HG03342 (cell line): ENCODE data around the gene URAD.

Source experiments
- ATAC-seq: cut with Tn5 transposase; IDR thresholded peaks from one replicate; pipeline ENCODE4 v1.9.1; 2021; ENCODE audit warnings: mild to moderate bottlenecking, moderate library complexity; ENCODE audit not compliant: unreplicated experiment

Gene URAD

DNA sequence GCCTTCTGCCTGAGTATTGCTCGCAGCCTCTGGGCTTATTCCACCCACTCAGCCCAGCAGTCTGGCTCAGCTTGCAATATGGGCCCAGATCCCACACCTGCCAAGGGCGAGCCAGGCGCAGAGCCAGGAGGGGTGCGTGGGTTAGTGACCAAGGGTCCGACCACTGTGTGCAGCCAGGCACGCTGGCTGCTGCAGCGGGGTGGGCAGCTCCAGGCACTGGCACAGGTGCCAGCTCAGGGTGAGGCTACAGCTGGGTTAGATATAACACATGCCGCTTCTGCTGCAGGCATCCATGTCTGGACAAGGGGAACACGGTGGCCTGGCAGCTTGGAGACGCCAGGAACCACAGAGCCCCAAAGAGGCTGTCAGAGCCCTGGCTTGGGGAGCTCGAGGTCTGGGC, 12.6 kb upstream of the URAD start:
- no peak for ATAC-seq

DNA sequence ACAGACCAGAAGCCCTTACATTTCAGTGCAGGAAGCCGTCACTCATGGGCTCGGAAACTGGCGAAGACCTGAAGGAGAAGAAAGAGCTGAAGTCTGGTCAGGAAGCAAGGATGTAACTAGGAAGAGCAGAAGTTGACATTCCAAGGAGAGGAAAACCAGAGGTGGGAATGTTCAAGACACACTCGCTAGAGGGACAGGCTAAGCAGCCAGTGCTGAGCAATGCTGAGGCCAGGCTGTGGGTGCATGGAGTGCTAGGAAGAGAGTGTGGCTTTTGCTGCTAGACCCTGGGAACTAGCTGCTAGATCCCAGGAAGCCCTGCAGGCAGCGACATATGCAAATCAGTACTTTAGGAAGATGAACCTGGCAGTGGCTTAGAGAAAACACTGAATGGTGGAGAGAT, 12.1 kb upstream of the URAD start:
- no peak for ATAC-seq

- ATAC-seq = no peak
Observed at GRCh38 chr13:27997904-27998522, 9.5 kb upstream of the URAD start.

DNA sequence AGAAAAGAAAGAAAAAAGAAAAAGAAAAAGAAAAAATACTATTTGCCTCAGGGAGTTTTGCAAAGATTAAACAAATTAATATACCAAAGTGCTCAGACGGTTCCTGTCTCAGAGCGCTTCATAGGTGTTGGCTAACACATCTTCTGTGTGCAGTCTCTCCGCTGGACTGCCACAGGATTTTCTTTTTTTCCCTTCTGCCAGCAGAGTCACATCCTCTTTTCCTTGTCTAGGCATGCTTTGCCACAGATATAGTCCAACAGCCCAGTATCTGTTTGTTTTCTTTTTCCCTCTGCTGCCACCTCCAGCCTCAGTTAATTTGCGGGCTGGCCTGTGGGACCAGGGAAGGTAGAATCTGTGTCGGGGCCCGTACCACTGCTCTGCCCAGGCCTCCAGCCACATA, 3.4 kb upstream of the URAD start:
- ATAC-seq = no peak

DNA sequence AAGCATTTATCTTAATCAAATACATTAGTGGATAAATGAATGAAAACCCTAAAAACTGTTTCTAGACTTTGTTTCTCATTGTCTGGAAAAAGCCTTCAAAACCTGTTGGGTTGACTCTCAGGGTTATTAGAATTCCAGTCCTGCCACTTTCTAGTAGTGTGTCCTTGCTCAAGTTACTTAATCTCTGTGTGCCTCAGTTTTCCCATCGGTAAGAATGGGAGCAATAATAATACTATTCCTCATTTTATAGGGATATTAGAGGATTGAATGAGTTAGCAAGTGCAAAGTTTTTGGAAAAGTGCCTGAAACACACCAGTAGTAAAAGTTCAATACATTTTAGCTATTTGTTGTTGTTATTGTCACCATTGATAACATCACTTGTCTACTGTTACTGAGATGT, 2.9 kb downstream of the URAD start:
- ATAC-seq = no peak

GRCh38 chr13:27982361-27982760, 6.1 kb downstream of the URAD start:
- no peak for ATAC-seq

GRCh38 chr13:27981006-27981708, 7.3 kb downstream of the URAD start:
- ATAC-seq = no peak

GRCh38 chr13:27980280-27980998, 8.1 kb downstream of the URAD start:
- ATAC-seq = no peak

GRCh38 chr13:27979765-27980279, 8.7 kb downstream of the URAD start:
- no peak for ATAC-seq

- no peak for ATAC-seq
Observed at GRCh38 chr13:27979001-27979643, 9.4 kb downstream of the URAD start.

GRCh38 chr13:27978301-27978968, 10.1 kb downstream of the URAD start:
- no peak for ATAC-seq

GRCh38 chr13:27977476-27978300, 10.8 kb downstream of the URAD start:
- ATAC-seq = no peak

- ATAC-seq = no peak
Observed at GRCh38 chr13:27976362-27977091, 12.0 kb downstream of the URAD start.

- no peak for ATAC-seq
Observed at GRCh38 chr13:27975564-27976361, 12.7 kb downstream of the URAD start.

DNA sequence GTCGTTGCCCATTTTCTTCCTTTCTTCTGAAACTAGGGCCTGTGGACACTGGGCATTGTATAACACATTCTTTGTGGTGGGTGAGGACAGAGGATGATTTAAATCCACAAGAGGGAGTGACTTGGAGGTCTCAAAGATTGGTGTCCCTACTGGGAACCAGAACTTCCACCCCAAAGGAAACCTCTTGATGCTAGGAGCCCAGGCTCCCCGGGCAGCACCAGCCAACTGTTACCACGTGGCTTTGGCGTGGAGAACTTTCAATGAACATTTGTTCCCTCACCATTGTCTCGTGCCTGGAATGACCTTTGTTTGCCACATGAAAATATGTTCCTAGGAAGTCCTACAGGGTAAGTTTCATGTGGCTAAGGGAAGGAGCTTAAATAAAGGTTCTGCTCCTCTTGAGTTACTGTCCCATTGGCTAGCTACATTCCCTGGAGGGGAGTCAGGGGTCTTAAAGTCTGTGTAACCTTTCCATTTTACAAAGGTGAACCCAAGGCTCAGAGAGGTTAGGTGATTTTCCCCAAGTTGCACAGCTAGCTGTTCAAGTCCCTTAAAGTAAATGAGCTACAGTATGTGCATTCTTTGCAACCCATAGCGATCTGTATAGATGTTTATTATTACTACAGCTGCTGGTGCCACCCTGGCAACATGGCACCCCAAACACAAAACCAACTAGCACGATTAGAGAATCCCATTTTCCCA, 14.4 kb downstream of the URAD start:
- no peak for ATAC-seq

- no peak for ATAC-seq
Observed at GRCh38 chr13:27973291-27973690, 15.2 kb downstream of the URAD start.

DNA sequence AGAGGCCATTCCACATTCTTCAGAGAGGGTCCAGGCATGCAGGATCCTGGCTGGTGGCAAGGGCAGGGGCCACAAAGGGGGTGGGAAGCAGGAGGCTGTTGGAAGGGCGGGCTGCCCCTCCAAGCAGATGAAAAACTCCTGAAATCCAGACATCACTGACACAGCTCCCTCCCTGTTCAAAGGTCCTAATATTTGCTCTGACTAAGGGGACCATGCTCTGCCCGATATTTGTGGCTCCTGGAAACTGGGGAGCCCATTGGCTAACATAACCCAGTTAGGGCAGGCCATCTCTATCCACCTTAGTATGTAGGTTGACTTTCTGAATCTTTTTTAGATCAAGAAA, 16.0 kb downstream of the URAD start:
- no peak for ATAC-seq
